WERI-Rb-1 (cell line): ENCODE results near the gene PLA2G12A.

ENCODE experiments used
- DNase-seq: peaks from one replicate; pipeline ENCODE4 v3.0.0-alpha.2; 2020
- H3K27ac ChIP-seq: fragments of 250-450 bp; sonication (Bioruptor Pico); 2 replicates; pipeline ENCODE4 v1.5.1; 2020; ENCODE audit warnings: mild to moderate bottlenecking, moderate library complexity
- H3K27me3 ChIP-seq: fragments of 250-450 bp; sonication (Bioruptor Pico); 2 replicates; pipeline ENCODE4 v1.5.1; 2021; ENCODE audit warnings: mild to moderate bottlenecking, low read depth, moderate library complexity; ENCODE audit not compliant: insufficient read depth, severe bottlenecking
- H3K36me3 ChIP-seq: fragments of 250-450 bp; sonication (Bioruptor Pico); 2 replicates; pipeline ENCODE4 v1.5.1; 2020; ENCODE audit warnings: mild to moderate bottlenecking, moderate library complexity
- H3K4me3 ChIP-seq: 2 replicates; pipeline ENCODE4 v1.5.1; 2011; ENCODE audit warnings: low read depth, mild to moderate bottlenecking, control low read depth, low read length
- H3K9me3 ChIP-seq: fragments of 250-450 bp; sonication (Bioruptor Pico); 2 replicates; pipeline ENCODE4 v1.5.1; 2021; ENCODE audit warnings: mild to moderate bottlenecking, moderate library complexity; ENCODE audit not compliant: severe bottlenecking
- CTCF ChIP-seq: IDR thresholded peaks from 2 replicates; pipeline ENCODE4 v1.5.1; 2011; ENCODE audit warnings: low read depth, mild to moderate bottlenecking, control low read depth, inconsistent platforms, low read length

PLA2G12A gene

DNA sequence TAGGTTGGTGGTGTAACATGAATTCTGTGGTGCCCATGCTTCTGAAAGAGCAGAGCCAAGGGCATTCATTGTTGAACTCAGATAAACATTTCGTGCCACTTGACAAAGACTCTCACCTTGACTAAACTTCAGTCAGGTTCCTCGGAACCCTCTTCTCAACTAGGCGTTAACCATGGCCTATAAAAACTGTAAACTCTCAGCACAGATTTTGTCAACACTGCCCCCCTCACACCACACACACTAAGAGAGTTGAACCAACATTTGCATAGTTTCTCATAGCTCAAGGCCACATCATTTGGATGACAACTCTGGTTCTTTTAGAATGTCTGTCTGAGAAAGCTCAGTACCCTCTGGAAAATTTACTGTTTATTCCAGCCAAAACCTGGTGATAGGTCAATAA, 54.7 kb downstream of the PLA2G12A start:
- Histone ChIP-seq H3K36me3 (no peaks in the 10 kb centered on the region), H3K27ac (no peak overlapping the region), H3K9me3 (peaks cover 11% of the 10 kb centered on the region), H3K4me3 (no peak overlapping the region), H3K27me3 (no peaks in the 10 kb centered on the region)
- no peak for TF ChIP-seq CTCF
- DNase-seq = no peak

DNA sequence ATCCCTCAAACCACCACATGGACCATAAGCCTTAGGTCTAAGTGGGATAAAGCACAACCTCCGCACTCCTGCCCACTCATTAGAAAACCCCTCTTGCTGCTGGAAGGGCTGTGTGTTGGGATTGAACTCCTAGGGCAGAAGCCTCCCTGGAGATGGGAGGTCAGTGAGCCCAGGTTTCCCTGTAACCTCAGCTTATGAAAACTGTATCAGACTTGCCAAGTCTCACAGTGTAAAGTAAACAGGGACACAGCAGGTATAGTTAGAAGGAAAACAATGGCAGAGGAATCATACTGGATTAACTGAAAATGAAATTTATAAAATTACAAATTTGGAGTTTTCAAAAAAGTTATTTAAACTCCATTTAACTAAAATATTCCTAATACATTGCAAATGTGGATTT, 56.6 kb downstream of the PLA2G12A start:
- Histone ChIP-seq H3K27ac (no peak overlapping the region), H3K4me3 (no peak overlapping the region), H3K36me3 (no peaks in the 10 kb centered on the region), H3K27me3 (no peaks in the 10 kb centered on the region), H3K9me3 (peaks cover 3% of the 10 kb centered on the region)
- no peak for TF ChIP-seq CTCF
- no peak for DNase-seq

DNA sequence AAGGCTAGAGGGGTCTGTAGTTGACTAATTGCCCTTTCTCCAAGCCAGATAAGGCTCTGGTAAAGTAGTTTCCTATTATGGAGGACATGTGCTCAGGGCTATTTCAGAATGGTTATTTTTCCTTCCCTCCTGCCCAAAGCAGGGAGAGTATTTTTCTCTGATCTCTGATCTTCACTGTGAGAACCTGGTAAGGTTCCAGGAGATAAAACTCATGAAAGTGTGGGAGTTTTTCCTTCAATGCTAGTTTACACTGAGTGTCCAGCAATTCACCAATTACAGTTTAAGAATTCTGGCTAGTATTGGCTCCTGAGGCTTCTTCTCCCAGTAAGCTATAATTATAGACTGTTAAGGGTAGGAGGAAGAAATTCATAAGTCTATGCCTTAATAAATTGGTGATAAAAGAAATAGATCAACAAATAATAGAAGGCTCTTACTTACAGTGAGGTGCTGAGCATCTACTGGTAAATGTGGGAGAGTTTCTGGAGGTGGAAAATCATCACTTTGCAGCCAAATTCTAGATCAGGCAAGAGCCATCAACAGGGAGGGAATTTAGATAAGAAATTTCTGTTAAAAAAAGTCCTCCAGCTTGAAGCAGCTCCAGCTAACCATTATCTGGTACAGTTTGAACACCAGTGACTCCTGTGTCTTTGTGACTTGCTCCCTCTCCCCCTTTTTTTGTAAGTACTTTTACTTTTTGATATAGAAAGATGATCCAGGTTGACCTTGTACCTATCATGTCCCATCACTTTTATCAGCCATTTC, 57.5 kb downstream of the PLA2G12A start:
- Histone ChIP-seq H3K4me3 (no peak overlapping the region), H3K27me3 (no peaks in the 10 kb centered on the region), H3K27ac (no peak overlapping the region), H3K36me3 (no peaks in the 10 kb centered on the region), H3K9me3 (peaks cover 3% of the 10 kb centered on the region)
- no peak for TF ChIP-seq CTCF
- no peak for DNase-seq

GRCh38 chr4:109671350-109671749, 58.5 kb downstream of the PLA2G12A start:
- peaks cover 3% of the 10 kb centered on the region for H3K9me3 ChIP-seq
- H3K36me3 ChIP-seq = no peaks in the 10 kb centered on the region
- no peak for DNase-seq
- no peaks in the 10 kb centered on the region for H3K27me3 ChIP-seq
- no peak overlapping the region for H3K27ac ChIP-seq
- no peak overlapping the region for H3K4me3 ChIP-seq
- no peak for TF ChIP-seq CTCF

- no peak for DNase-seq
- Histone ChIP-seq H3K36me3 (no peaks in the 10 kb centered on the region), H3K9me3 (no peaks in the 10 kb centered on the region), H3K27ac (no peak overlapping the region), H3K4me3 (no peak overlapping the region), H3K27me3 (no peaks in the 10 kb centered on the region)
- no peak for TF ChIP-seq CTCF
Measured at GRCh38 chr4:109665783-109666485, 63.9 kb downstream of the PLA2G12A start.
